ENCODE results near the gene SH3BGRL2. TPM values are rescaled to one million over a fixed set of nuclear protein-coding genes. Genes with fewer than 3 reads are reported as not detected.

The SH3BGRL2 gene
- total and polyA plus RNA-seq, 2 of the 8 experiments (the other 6 are each of a cell fraction or from before 2014, with no cell fraction given) = 6.0 to 20.3 TPM

- Histone ChIP-seq H2BK12ac (ENCODE audit: low read depth, low read length) (no peak overlapping the region), H3K4ac (replicated peaks; ENCODE audit: insufficient read length, low read depth, low read length) (no peak overlapping the region), H4K8ac (ENCODE audit: extremely low read depth, insufficient read depth, low read length) (no peak overlapping the region), H3K27ac (ENCODE audit: low read depth, low read length) (no peak overlapping the region), H3K36me3 (ENCODE audit: control insufficient read depth in 2 of 4, insufficient read depth in 4 of 4, low read length in 3 of 4) (no peaks in the 10 kb centered on the region), H2BK5ac (ENCODE audit: low read depth, low read length) (no peak overlapping the region), H4K91ac (replicated peaks; ENCODE audit: insufficient read length, low read length) (no peak overlapping the region), H3K9ac (replicated peaks in 1 of 4; ENCODE audit: extremely low read depth in 1 of 4, low read depth in 3 of 4, low read length in 3 of 4) (no peak overlapping the region), H3K18ac (ENCODE audit: extremely low read depth, low read length) (no peak overlapping the region), H3K23me2 (ENCODE audit: low read depth, low read length) (no peaks in the 10 kb centered on the region), H3K79me1 (ENCODE audit: low read depth, low read length) (no peaks in the 10 kb centered on the region), H2BK20ac (ENCODE audit: low read length) (no peak overlapping the region), H2BK120ac (replicated peaks; ENCODE audit: low read depth, low read length) (no peak overlapping the region), H4K20me1 (replicated peaks in 1 of 2; ENCODE audit: control insufficient read depth in 1 of 2, insufficient read depth in 2 of 2, low read length in 2 of 2) (no peaks in the 10 kb centered on the region), H3K14ac (ENCODE audit: insufficient read length) (no peak overlapping the region), H3K79me2 (ENCODE audit: control insufficient read depth in 1 of 2, insufficient read depth in 2 of 2, low read length in 2 of 2) (no peaks in the 10 kb centered on the region), H3K4me1 (replicated peaks in 1 of 4; ENCODE audit: control insufficient read depth in 3 of 4, insufficient read depth in 4 of 4, low read length in 3 of 4) (peaks cover 0 to 5% (median 3%) of the 10 kb centered on the region in 4 experiments; a peak in 4 of 7 replicates), H3K23ac (ENCODE audit: insufficient read length) (no peak overlapping the region), H3K56ac (replicated peaks; ENCODE audit: insufficient read length, low read depth, low read length) (no peak overlapping the region), H3K9me3 (ENCODE audit: insufficient read depth in 2 of 2, low read depth in 1 of 2, low read length in 1 of 2) (no peaks in the 10 kb centered on the region), H2BK15ac (ENCODE audit: low read length) (no peak overlapping the region), H3K27me3 (replicated peaks in 1 of 4; ENCODE audit: control insufficient read depth in 3 of 4, extremely low read depth in 1 of 4, insufficient read depth in 3 of 4, low read length in 3 of 4) (no peaks in the 10 kb centered on the region), H3K4me2 (ENCODE audit: insufficient read depth in 1 of 2, low read depth in 2 of 2, low read length in 2 of 2) (no peak overlapping the region), H4K5ac (ENCODE audit: insufficient read length, low read depth, low read length) (no peak overlapping the region), H3K4me3 (ENCODE audit: extremely low read depth in 1 of 4, insufficient read depth in 2 of 4, low read depth in 3 of 4, low read length in 4 of 4) (no peak overlapping the region), H2AFZ (ENCODE audit: low read length) (no peak overlapping the region), H2AK5ac (ENCODE audit: low read depth, low read length) (no peak overlapping the region)
- TF ChIP-seq TBP (IDR thresholded peaks at IDR 0.05; ENCODE audit: low read depth, low read length) = no peak
- TF ChIP-seq PHF8 (conservative IDR thresholded peaks at IDR 0.05; ENCODE audit: low read depth, low read length) = no peak
- no peak for TF ChIP-seq POLR2A (IDR thresholded peaks at IDR 0.05; ENCODE audit: control extremely low read depth in 1 of 2, low read depth in 2 of 2, low read length in 2 of 2)
- TF ChIP-seq TEAD4 (IDR thresholded peaks at IDR 0.05; ENCODE audit: low read depth, low read length) = no peak
- TF ChIP-seq JUND (IDR thresholded peaks at IDR 0.05; ENCODE audit: low read length) = no peak
- TF ChIP-seq CTBP2 (IDR thresholded peaks at IDR 0.05; ENCODE audit: borderline replicate concordance, insufficient read depth, insufficient read length, low read length) = no peak
- no peak for TF ChIP-seq USF2 (IDR thresholded peaks at IDR 0.05; ENCODE audit: low read length)
- WGBS, 2 experiments (ENCODE audit: extremely low coverage in 1 of 2, insufficient coverage in 1 of 2, insufficient read length in 1 of 2, insufficient replicate concordance in 2 of 2, low coverage in 1 of 2, low lambda C conversion rate in 2 of 2, missing lambda C conversion rate in 1 of 2) = 94% methylated on average over 5 of the region's 5 CpGs; no CpG with 5 or more reads in 1 of the 2 experiments
- DNase-seq (ENCODE audit: low read depth in 1 of 2, low spot score in 2 of 2) (no peak), FAIRE-seq (no peak)
- ChIA-PET POLR2A (ENCODE audit: partially characterized antibody) (interaction anchor here (0.6 kb wide), 1 partner anchor 26 kb away, joined by 3 read pairs; no protein-coding TSS in a partner anchor), CTCF (ENCODE audit: partially characterized antibody) (interaction anchor here (1.6 to 2.1 kb wide), 2 partner anchors 9 to 11 kb away, joined by 5 to 6 read pairs; no protein-coding TSS in a partner anchor)
These were observed 74.4 kb downstream of the SH3BGRL2 start for GRCh38 chr6:79705456-79705995.

Measured in H1 (cell line).